Kidney (tissue), 14 donors: ENCODE measurements around the gene CHMP5. TPM values are rescaled to one million over a fixed set of nuclear protein-coding genes. Genes with fewer than 3 reads are reported as not detected.

Experiments used
- DNase-seq, 5 donors: peaks; one replicate each; pipeline ENCODE4 v3.0.0-alpha.2; 2013 to 2020
- FAIRE-seq: peaks from 2 replicates; lab custom pipeline; 2012; peaks lifted over from hg19 to GRCh38; lab: Jason Lieb, UNC
- H3K27ac ChIP-seq, 2 donors: one replicate each; pipeline ENCODE4 v1.7.0; 2013; ENCODE audit warnings: low read depth in 2 of 2, low read length in 2 of 2, inconsistent platforms in 1 of 2
- H3K27me3 ChIP-seq: one replicate; pipeline ENCODE4 v1.7.1; 2013; ENCODE audit warnings: low read length, inconsistent platforms; ENCODE audit not compliant: control insufficient read depth, insufficient read depth
- H3K36me3 ChIP-seq, 3 donors: one replicate each; pipeline versions ENCODE4 v1.7.0 to v1.7.1; 2013; ENCODE audit warnings: low read length in 3 of 3, control low read depth in 1 of 3, inconsistent platforms in 1 of 3; ENCODE audit not compliant: insufficient read depth in 3 of 3, control insufficient read depth in 2 of 3
- H3K4me1 ChIP-seq, 3 donors: one replicate each; pipeline versions ENCODE4 v1.7.0 to v1.7.1; 2013; ENCODE audit warnings: low read length in 3 of 3, inconsistent platforms in 1 of 3, low read depth in 1 of 3; ENCODE audit not compliant: control insufficient read depth in 2 of 3, insufficient read depth in 2 of 3
- H3K4me3 ChIP-seq, 3 donors: one replicate each; pipeline versions ENCODE4 v1.7.0 to v1.8.1; 2013; ENCODE audit warnings: low read length in 3 of 3, control low read depth in 1 of 3, inconsistent platforms in 1 of 3
- H3K9ac ChIP-seq, 3 donors: one replicate each; pipeline versions ENCODE4 v1.7.0 to v1.7.1; 2013; ENCODE audit warnings: low read length in 3 of 3, control low read depth in 1 of 3, inconsistent platforms in 1 of 3
- H3K9me3 ChIP-seq, 3 donors: one replicate each; pipeline versions ENCODE4 v1.7.0 to v1.7.1; 2013; ENCODE audit warnings: low read length in 3 of 3, control low read depth in 1 of 3, inconsistent platforms in 1 of 3; ENCODE audit not compliant: control insufficient read depth in 2 of 3, insufficient read depth in 1 of 3
- CTCF ChIP-seq: IDR thresholded peaks from 3 replicates; pipeline ENCODE4 v1.5.1; 2012; ENCODE audit warnings: mild to moderate bottlenecking, moderate library complexity, borderline replicate concordance; ENCODE audit not compliant: insufficient read depth; ENCODE audit errors: extremely low read depth
- intact Hi-C: fragments of 100-400 bp; cut with DNase I; formaldehyde crosslinking; loops from one replicate; pipeline ENCODE4 v1.11.1; 2022
- polyA plus RNA-seq: library from polyadenylated mRNA; stranded (reverse); fragments of 350-450 nt; fragmentation: Illumina TruSeq; extraction: RNeasy Lipid Tissue Mini Kit (QIAGEN cat#74804); gene quantifications from one replicate; pipeline ENCODE4 v1.2.3, GENCODE V29; 2014; ENCODE audit warnings: low read depth, low replicate concordance; ENCODE audit not compliant: insufficient read depth
- total RNA-seq: library from RNA; stranded (reverse); fragmentation: NEBNext Ultra II Directional; extraction: Animal tissue kit (Norgen Biotek cat#: 25700); gene quantifications from one replicate; pipeline ENCODE4 v1.2.1, GENCODE V29; 2021
- donor health status: control.
- donor health status: control.
- donor health status: control.
- donor health status: control.
- donor health status: control.
- donor health status: DM: yes; HTN: yes; CAD: no.
- donor health status: Normal renal cell carcinoma (clear cell type).

Gene CHMP5
- total and polyA plus RNA-seq, 2 donors from 2014 or later: 65.2 to 100 TPM

- Histone ChIP-seq H3K27ac (no peak overlapping the region), H3K36me3 (no peaks in the 10 kb centered on the region), H3K9me3 (no peaks in the 10 kb centered on the region), H3K4me3 (no peak overlapping the region), H3K9ac (no peak overlapping the region), H3K4me1 (peaks cover 0 to 4% (median 3%) of the 10 kb centered on the region in 3 donors), H3K27me3 (no peaks in the 10 kb centered on the region)
- intact Hi-C loops: loop anchor here (5.0 kb wide), 1 partner anchor 146 kb away; no protein-coding TSS in a partner anchor
- no peak for DNase-seq
- TF ChIP-seq CTCF: no peak
- no peak for FAIRE-seq
These were observed 36.2 kb upstream of the CHMP5 start for GRCh38 chr9:33228606-33229005.

- intact Hi-C loops: loop anchor here (5.0 kb wide), 1 partner anchor 147 kb away; no protein-coding TSS in a partner anchor
- FAIRE-seq: no peak
These were observed 35.3 kb upstream of the CHMP5 start for GRCh38 chr9:33229359-33230114.

GRCh38 chr9:33230756-33231622, 33.9 kb upstream of the CHMP5 start:
- no peak overlapping the region for H3K4me3 ChIP-seq
- H3K27ac ChIP-seq: no peak overlapping the region
- H3K9me3 ChIP-seq: no peaks in the 10 kb centered on the region
- no peak for TF ChIP-seq CTCF
- H3K36me3 ChIP-seq: no peaks in the 10 kb centered on the region
- no peaks in the 10 kb centered on the region for H3K27me3 ChIP-seq
- no peak overlapping the region for H3K9ac ChIP-seq
- no peak for FAIRE-seq
- no peak for DNase-seq
- peaks cover 0 to 2% (median 0%) of the 10 kb centered on the region in 3 donors for H3K4me1 ChIP-seq
- intact Hi-C loops: no loop called here

More at GRCh38 chr9:33229359-33230114, 35.3 kb upstream of the CHMP5 start:
- DNase-seq: peak in 1 of 5 donors; percentile 93
- H3K27me3 ChIP-seq: no peaks in the 10 kb centered on the region
- H3K4me1 ChIP-seq: peaks cover 0 to 6% (median 3%) of the 10 kb centered on the region in 3 donors
- H3K9ac ChIP-seq: no peak overlapping the region
- no peaks in the 10 kb centered on the region for H3K9me3 ChIP-seq
- TF ChIP-seq CTCF: peak; percentile 33
- H3K4me3 ChIP-seq: no peak overlapping the region
- H3K27ac ChIP-seq: no peak overlapping the region
- no peaks in the 10 kb centered on the region for H3K36me3 ChIP-seq
